Stimulated activated naive B cell treated with anti-CD40 and anti-IgM and Interleukin-4, amounts not matched to agents 10 μg/mL and 1 μg/mL and 100 μg/mL, for 72 hours (primary cell): ENCODE measurements around the gene ZNF540.

Source experiments
- ATAC-seq, 2 donors: fragments of 150-1000 bp; cut with Tn5 transposase; replicated peaks; 2 replicates each; pipeline ENCODE4 v1.10.0; 2021; ENCODE audit warnings: moderate library complexity in 1 of 2
- DNase-seq: peaks from one replicate; pipeline ENCODE4 v3.0.0; 2021
- H3K27ac Mint-ChIP-seq: one replicate; pipeline ENCODE4 v1.8.0; 2022; ENCODE audit warnings: mild to moderate bottlenecking, mixed read lengths
- H3K27me3 Mint-ChIP-seq, 2 donors: one replicate each; pipeline ENCODE4 v1.8.0; 2022; ENCODE audit warnings: mixed read lengths in 2 of 2
- H3K36me3 Mint-ChIP-seq, 2 donors: one replicate each; pipeline ENCODE4 v1.8.0; 2022; ENCODE audit warnings: mixed read lengths in 2 of 2, mild to moderate bottlenecking in 1 of 2
- H3K4me1 Mint-ChIP-seq, 2 donors: one replicate each; pipeline ENCODE4 v1.8.0; 2022; ENCODE audit warnings: mixed read lengths in 2 of 2, mild to moderate bottlenecking in 1 of 2
- H3K4me3 Mint-ChIP-seq, 2 donors: one replicate each; pipeline ENCODE4 v1.8.0; 2022; ENCODE audit warnings: mild to moderate bottlenecking in 2 of 2, mixed read lengths in 2 of 2, moderate library complexity in 1 of 2
- H3K9me3 Mint-ChIP-seq, 2 donors: one replicate each; pipeline ENCODE4 v1.8.0; 2022; ENCODE audit warnings: mixed read lengths in 2 of 2, mild to moderate bottlenecking in 1 of 2

ZNF540 gene

GRCh38 chr19:37594304-37594981, at the start of gene ZNF540, which contains the start of gene ZNF571:
Gene ZNF540 (plus strand): TSS chr19:37594876. CDS start chr19:37598448, 3,572 bp downstream.
Gene ZNF571 (minus strand): TSS chr19:37594792. CDS start chr19:37586676, 8,116 bp downstream.
- ATAC-seq: peak; percentile 96 to 97
- H3K36me3 Mint-ChIP-seq: peaks cover 13 to 30% of the 10 kb centered on the region in 2 donors
- peaks cover 14 to 25% of the 10 kb centered on the region in 2 donors for H3K4me1 Mint-ChIP-seq
- peaks cover 5 to 7% of the 10 kb centered on the region in 2 donors for H3K9me3 Mint-ChIP-seq
- no peaks in the 10 kb centered on the region for H3K27me3 Mint-ChIP-seq
- DNase-seq: peak; percentile 88
- peak within 1 kb of the TSS; percentile 99 for H3K27ac Mint-ChIP-seq
- H3K4me3 Mint-ChIP-seq: peak within 1 kb of the TSS; percentile 95 to 96

GRCh38 chr19:37551129-37551993, 43.3 kb upstream of the ZNF540 start:
- Mint-ChIP-seq H3K9me3 (peaks cover 29 to 41% of the 10 kb centered on the region in 2 donors), H3K36me3 (peaks cover 46 to 66% of the 10 kb centered on the region in 2 donors), H3K4me1 (peaks cover 7 to 10% of the 10 kb centered on the region in 2 donors), H3K27me3 (peaks cover 0 to 4% of the 10 kb centered on the region in 2 donors), H3K27ac (peak overlapping the region; percentile 99), H3K4me3 (peak overlapping the region; percentile 90 to 98)
- DNase-seq (peak; percentile 79), ATAC-seq (peak; percentile 95)

- Mint-ChIP-seq H3K4me3 (no peak overlapping the region), H3K27ac (no peak overlapping the region), H3K9me3 (peaks cover 17 to 36% of the 10 kb centered on the region in 2 donors), H3K36me3 (peaks cover 65 to 71% of the 10 kb centered on the region in 2 donors), H3K27me3 (no peaks in the 10 kb centered on the region), H3K4me1 (no peaks in the 10 kb centered on the region)
- DNase-seq: no peak
- ATAC-seq: no peak
These were observed 31.2 kb upstream of the ZNF540 start for GRCh38 chr19:37563518-37563917.

- Mint-ChIP-seq H3K36me3 (peaks cover 66 to 73% of the 10 kb centered on the region in 2 donors), H3K4me3 (no peak overlapping the region), H3K27ac (no peak overlapping the region), H3K27me3 (no peaks in the 10 kb centered on the region), H3K9me3 (peaks cover 17 to 37% of the 10 kb centered on the region in 2 donors), H3K4me1 (no peaks in the 10 kb centered on the region)
- DNase-seq (no peak), ATAC-seq (no peak)
These were observed 29.9 kb upstream of the ZNF540 start for GRCh38 chr19:37564624-37565369.

- ATAC-seq: no peak
- Mint-ChIP-seq H3K4me1 (no peaks in the 10 kb centered on the region), H3K27me3 (no peaks in the 10 kb centered on the region), H3K36me3 (peaks cover 70 to 79% of the 10 kb centered on the region in 2 donors), H3K9me3 (peaks cover 21 to 40% of the 10 kb centered on the region in 2 donors), H3K27ac (no peak overlapping the region), H3K4me3 (no peak overlapping the region)
- DNase-seq: no peak
These were observed 29.4 kb upstream of the ZNF540 start for GRCh38 chr19:37565370-37565669.

- no peak for ATAC-seq
- Mint-ChIP-seq H3K4me1 (no peaks in the 10 kb centered on the region), H3K27ac (no peak overlapping the region), H3K4me3 (no peak overlapping the region), H3K9me3 (peaks cover 32 to 35% of the 10 kb centered on the region in 2 donors), H3K27me3 (no peaks in the 10 kb centered on the region), H3K36me3 (peaks cover 67% of the 10 kb centered on the region in 2 donors)
- DNase-seq: no peak
These were observed 22.5 kb upstream of the ZNF540 start for GRCh38 chr19:37572203-37572602.

- DNase-seq (no peak), ATAC-seq (no peak)
- peaks cover 24 to 32% of the 10 kb centered on the region in 2 donors for H3K9me3 Mint-ChIP-seq
- no peak overlapping the region for H3K4me3 Mint-ChIP-seq
- no peaks in the 10 kb centered on the region for H3K27me3 Mint-ChIP-seq
- H3K27ac Mint-ChIP-seq: no peak overlapping the region
- H3K36me3 Mint-ChIP-seq: peaks cover 34% of the 10 kb centered on the region in 2 donors
- no peaks in the 10 kb centered on the region for H3K4me1 Mint-ChIP-seq
These were observed 11.3 kb upstream of the ZNF540 start for GRCh38 chr19:37583340-37583739.

- H3K9me3 Mint-ChIP-seq: peaks cover 9% of the 10 kb centered on the region in 2 donors
- H3K36me3 Mint-ChIP-seq: peaks cover 16 to 32% of the 10 kb centered on the region in 2 donors
- no peak for DNase-seq
- H3K27me3 Mint-ChIP-seq: no peaks in the 10 kb centered on the region
- H3K27ac Mint-ChIP-seq: peak overlapping the region; percentile 99
- H3K4me3 Mint-ChIP-seq: peak overlapping the region; percentile 95 to 96
- ATAC-seq: no peak
- peaks cover 14 to 25% of the 10 kb centered on the region in 2 donors for H3K4me1 Mint-ChIP-seq
These were observed 726 bp upstream of the ZNF540 start for GRCh38 chr19:37593996-37594303.

- H3K9me3 Mint-ChIP-seq: peaks cover 5 to 7% of the 10 kb centered on the region in 2 donors
- H3K36me3 Mint-ChIP-seq: peaks cover 18 to 34% of the 10 kb centered on the region in 2 donors
- peak overlapping the region; percentile 95 to 96 for H3K4me3 Mint-ChIP-seq
- H3K4me1 Mint-ChIP-seq: peaks cover 14 to 25% of the 10 kb centered on the region in 2 donors
- DNase-seq: peak; percentile 48
- H3K27ac Mint-ChIP-seq: peak overlapping the region; percentile 99
- peak; percentile 51 to 57 for ATAC-seq
- H3K27me3 Mint-ChIP-seq: no peaks in the 10 kb centered on the region
These were observed 306 bp downstream of the ZNF540 start for GRCh38 chr19:37594982-37595382.

- no peak for ATAC-seq
- H3K4me1 Mint-ChIP-seq: no peaks in the 10 kb centered on the region
- no peak overlapping the region for H3K4me3 Mint-ChIP-seq
- DNase-seq: no peak
- no peaks in the 10 kb centered on the region for H3K27me3 Mint-ChIP-seq
- peaks cover 50 to 56% of the 10 kb centered on the region in 2 donors for H3K36me3 Mint-ChIP-seq
- H3K9me3 Mint-ChIP-seq: peaks cover 32 to 35% of the 10 kb centered on the region in 2 donors
- H3K27ac Mint-ChIP-seq: no peak overlapping the region
These were observed 40.7 kb downstream of the ZNF540 start for GRCh38 chr19:37635076-37636056.

GRCh38 chr19:37654118-37654517, 59.4 kb downstream of the ZNF540 start:
- Mint-ChIP-seq H3K4me3 (peak overlapping the region; percentile 97 to 99), H3K27me3 (no peaks in the 10 kb centered on the region), H3K36me3 (peaks cover 21 to 33% of the 10 kb centered on the region in 2 donors), H3K9me3 (no peaks in the 10 kb centered on the region), H3K27ac (peak overlapping the region; percentile 100), H3K4me1 (peaks cover 19 to 44% of the 10 kb centered on the region in 2 donors)
- ATAC-seq (no peak), DNase-seq (no peak)

GRCh38 chr19:37654629-37655300, 60.1 kb downstream of the ZNF540 start:
- peak; percentile 15 for DNase-seq
- peaks cover 19 to 44% of the 10 kb centered on the region in 2 donors for H3K4me1 Mint-ChIP-seq

GRCh38 chr19:37655301-37655688, 60.6 kb downstream of the ZNF540 start, which contains the start of gene ZFP30:
Gene ZFP30 (minus strand): TSS chr19:37655465. CDS start chr19:37647822, 7,643 bp downstream.
- no peaks in the 10 kb centered on the region for H3K27me3 Mint-ChIP-seq
- peak within 1 kb of the TSS; percentile 97 to 99 for H3K4me3 Mint-ChIP-seq
- peaks cover 15 to 25% of the 10 kb centered on the region in 2 donors for H3K36me3 Mint-ChIP-seq
- no peaks in the 10 kb centered on the region for H3K9me3 Mint-ChIP-seq
- ATAC-seq (peak; percentile 66 to 73), DNase-seq (peak; percentile 70)
- H3K4me1 Mint-ChIP-seq: peaks cover 19 to 44% of the 10 kb centered on the region in 2 donors
- H3K27ac Mint-ChIP-seq: peak within 1 kb of the TSS; percentile 100

More at GRCh38 chr19:37654629-37655300, 60.1 kb downstream of the ZNF540 start:
- Mint-ChIP-seq H3K36me3 (peaks cover 18 to 29% of the 10 kb centered on the region in 2 donors), H3K27ac (peak overlapping the region; percentile 100), H3K9me3 (no peaks in the 10 kb centered on the region), H3K27me3 (no peaks in the 10 kb centered on the region), H3K4me3 (peak overlapping the region; percentile 97 to 99)
- ATAC-seq: peak; percentile 46 to 49
